Activated T-helper 9 cell treated with anti-CD3 and anti-CD28 coated beads, Interleukin-2, amount 50 U/mL, for 16 hours (primary cell): ENCODE results near the gene CASZ1.

Experiments
- DNase-seq: peaks from one replicate; pipeline ENCODE4 v3.0.0-alpha.2; 2020; ENCODE audit warnings: low read depth

Gene CASZ1

GRCh38 chr1:10796029-10796944 lies at the start of gene CASZ1:
TSS of gene CASZ1 (minus strand) at chr1:10796646. CDS start at chr1:10693889, 102,757 bp downstream.
- DNase-seq: no peak

- no peak for DNase-seq
These were observed 47.3 kb upstream of the CASZ1 start for GRCh38 chr1:10843697-10844096.

- DNase-seq: no peak
These were observed 44.7 kb upstream of the CASZ1 start for GRCh38 chr1:10841118-10841517.

GRCh38 chr1:10839188-10839770 lies 42.8 kb upstream of the CASZ1 start:
- no peak for DNase-seq

GRCh38 chr1:10838541-10838940 lies 42.1 kb upstream of the CASZ1 start:
- DNase-seq: no peak

GRCh38 chr1:10836726-10837125 lies 40.3 kb upstream of the CASZ1 start:
- DNase-seq: no peak

- no peak for DNase-seq
These were observed 39.5 kb upstream of the CASZ1 start for GRCh38 chr1:10835822-10836421.

- DNase-seq: no peak
These were observed 39.0 kb upstream of the CASZ1 start for GRCh38 chr1:10835421-10835820.

- no peak for DNase-seq
These were observed 38.4 kb upstream of the CASZ1 start for GRCh38 chr1:10834770-10835412.

- no peak for DNase-seq
These were observed 37.4 kb upstream of the CASZ1 start for GRCh38 chr1:10833630-10834557.

GRCh38 chr1:10832703-10833102 lies 36.3 kb upstream of the CASZ1 start:
- DNase-seq: no peak

- no peak for DNase-seq
These were observed 34.7 kb upstream of the CASZ1 start for GRCh38 chr1:10830961-10831668.

- DNase-seq: no peak
These were observed 33.6 kb upstream of the CASZ1 start for GRCh38 chr1:10829965-10830515.

- no peak for DNase-seq
These were observed 32.8 kb upstream of the CASZ1 start for GRCh38 chr1:10829067-10829818.

GRCh38 chr1:10827377-10828333 lies 31.2 kb upstream of the CASZ1 start:
- DNase-seq: no peak

- DNase-seq: no peak
These were observed 29.1 kb upstream of the CASZ1 start for GRCh38 chr1:10825592-10825991.

- no peak for DNase-seq
These were observed 28.5 kb upstream of the CASZ1 start for GRCh38 chr1:10824821-10825540.

- DNase-seq: no peak
These were observed 26.6 kb upstream of the CASZ1 start for GRCh38 chr1:10823000-10823401.
